Measurements from ENCODE around the gene MAPK10.

Gene MAPK10

GRCh38 chr4:86152454-86152853, 207.4 kb downstream of the MAPK10 start:
- no peak overlapping the region for H3K4me3 ChIP-seq
- no peak for DNase-seq
- TF ChIP-seq CTCF (IDR thresholded peaks at IDR 0.05) = no peak
- no peaks in the 10 kb centered on the region for H3K36me3 ChIP-seq
- H3K27ac ChIP-seq = no peak overlapping the region
- no peaks in the 10 kb centered on the region for H3K4me1 ChIP-seq
- intact Hi-C loops (cut with DNase I; ENCODE audit: low total_unique reads) = no loop called here
- no peaks in the 10 kb centered on the region for H3K9me3 ChIP-seq
- H3K27me3 ChIP-seq = no peaks in the 10 kb centered on the region

- no peak for TF ChIP-seq CTCF (IDR thresholded peaks at IDR 0.05)
- no peak overlapping the region for H3K4me3 ChIP-seq
- DNase-seq = no peak
- no peaks in the 10 kb centered on the region for H3K9me3 ChIP-seq
- intact Hi-C loops (cut with DNase I; ENCODE audit: low total_unique reads) = no loop called here
- no peaks in the 10 kb centered on the region for H3K4me1 ChIP-seq
- no peaks in the 10 kb centered on the region for H3K36me3 ChIP-seq
- no peaks in the 10 kb centered on the region for H3K27me3 ChIP-seq
- H3K27ac ChIP-seq = no peak overlapping the region
Observed at GRCh38 chr4:86151196-86151595, 208.7 kb downstream of the MAPK10 start.

- Histone ChIP-seq H3K27me3 (no peaks in the 10 kb centered on the region), H3K4me1 (no peaks in the 10 kb centered on the region), H3K9me3 (no peaks in the 10 kb centered on the region), H3K27ac (no peak overlapping the region), H3K36me3 (no peaks in the 10 kb centered on the region), H3K4me3 (no peak overlapping the region)
- intact Hi-C loops (cut with DNase I; ENCODE audit: low total_unique reads) = no loop called here
- TF ChIP-seq CTCF (IDR thresholded peaks at IDR 0.05) = no peak
- no peak for DNase-seq
Observed at GRCh38 chr4:86141161-86141560, 218.7 kb downstream of the MAPK10 start.

- H3K4me3 ChIP-seq = no peak overlapping the region
- no peaks in the 10 kb centered on the region for H3K9me3 ChIP-seq
- intact Hi-C loops (cut with DNase I; ENCODE audit: low total_unique reads) = no loop called here
- no peaks in the 10 kb centered on the region for H3K36me3 ChIP-seq
- no peak overlapping the region for H3K27ac ChIP-seq
- H3K4me1 ChIP-seq = no peaks in the 10 kb centered on the region
- TF ChIP-seq CTCF (IDR thresholded peaks at IDR 0.05) = no peak
- H3K27me3 ChIP-seq = no peaks in the 10 kb centered on the region
- DNase-seq = no peak
Observed at GRCh38 chr4:86132468-86132867, 227.4 kb downstream of the MAPK10 start.

GRCh38 chr4:86131456-86131855, 228.4 kb downstream of the MAPK10 start:
- Histone ChIP-seq H3K27ac (no peak overlapping the region), H3K4me3 (no peak overlapping the region), H3K36me3 (no peaks in the 10 kb centered on the region), H3K27me3 (no peaks in the 10 kb centered on the region), H3K9me3 (no peaks in the 10 kb centered on the region), H3K4me1 (no peaks in the 10 kb centered on the region)
- intact Hi-C loops (cut with DNase I; ENCODE audit: low total_unique reads) = no loop called here
- no peak for DNase-seq
- no peak for TF ChIP-seq CTCF (IDR thresholded peaks at IDR 0.05)

All from tibial artery (tissue), 4 donors.